ENCODE results near the gene WDR90. TPM values are rescaled to one million over a fixed set of nuclear protein-coding genes. Genes with fewer than 3 reads are reported as not detected.
A peak's percentile ranks its signal among the peaks of the same experiment; 100 is the strongest.
"Not testable (repeated sequence)": the region's sequence is repeated elsewhere in the genome, so short reads cannot be mapped to it uniquely, and the experiment has no call there.

Gene WDR90
- polyA plus RNA-seq, 3 donors from 2014 or later: 1.2 to 2.4 TPM; not detected in 1

DNA sequence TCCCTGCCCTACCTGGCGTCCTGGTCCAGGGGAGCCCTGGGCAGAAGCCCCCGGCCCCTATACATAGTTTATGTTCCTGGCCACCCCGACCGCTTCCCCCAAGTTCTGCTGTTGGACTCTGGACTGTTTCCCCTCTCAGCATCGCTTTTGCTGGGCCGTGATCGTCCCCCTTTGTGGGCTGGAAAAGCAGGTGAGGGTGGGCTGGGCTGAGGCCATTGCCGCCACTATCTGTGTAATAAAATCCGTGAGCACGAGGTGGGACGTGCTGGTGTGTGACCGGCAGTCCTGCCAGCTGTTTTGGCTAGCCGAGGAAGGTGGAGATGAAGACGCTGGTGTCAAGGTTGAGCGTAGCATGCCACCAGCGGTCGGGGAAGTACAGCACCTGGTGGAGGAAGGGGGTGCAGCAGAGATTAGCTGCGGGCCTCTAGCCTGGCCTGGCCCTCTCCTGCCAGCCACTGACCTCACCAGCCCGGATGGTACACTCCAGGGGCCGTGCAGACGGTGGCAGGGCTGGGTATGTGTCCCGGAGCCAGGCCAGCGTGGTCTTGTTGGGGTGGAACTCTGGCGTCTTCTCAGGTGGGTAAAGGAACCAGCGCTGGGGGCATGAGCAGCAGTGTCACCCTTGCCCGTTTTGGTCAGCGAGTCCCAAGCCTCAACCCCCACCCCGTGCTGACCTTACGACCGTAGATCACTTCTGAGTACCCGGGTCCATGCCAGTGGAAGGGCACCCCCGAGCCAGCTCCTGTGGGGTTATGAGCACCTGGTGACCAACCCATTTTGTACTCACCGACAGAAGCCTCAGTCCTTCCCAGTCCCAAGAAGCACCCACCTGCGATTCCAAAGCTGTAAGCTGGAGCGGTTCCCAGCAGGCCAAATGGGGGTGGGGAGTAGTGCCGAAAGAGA, 33.6 kb downstream of the WDR90 start:
- Mint-ChIP-seq H3K4me3 (peak overlapping the region; percentile 56 to 73 (median 65)), H3K27ac (peak overlapping the region in 5 of 6 donors; percentile 22 to 75 (median 64)), H3K4me1 (peaks cover 11 to 29% of the 10 kb centered on the region in 2 donors), H3K36me3 (peaks cover 0 to 2% (median 0%) of the 10 kb centered on the region in 3 donors), H3K27me3 (ENCODE audit: low read depth in 3 of 3) (peaks cover 4 to 10% (median 5%) of the 10 kb centered on the region in 3 donors), H3K9me3 (no peaks in the 10 kb centered on the region)
- no peak for DNase-seq

DNA sequence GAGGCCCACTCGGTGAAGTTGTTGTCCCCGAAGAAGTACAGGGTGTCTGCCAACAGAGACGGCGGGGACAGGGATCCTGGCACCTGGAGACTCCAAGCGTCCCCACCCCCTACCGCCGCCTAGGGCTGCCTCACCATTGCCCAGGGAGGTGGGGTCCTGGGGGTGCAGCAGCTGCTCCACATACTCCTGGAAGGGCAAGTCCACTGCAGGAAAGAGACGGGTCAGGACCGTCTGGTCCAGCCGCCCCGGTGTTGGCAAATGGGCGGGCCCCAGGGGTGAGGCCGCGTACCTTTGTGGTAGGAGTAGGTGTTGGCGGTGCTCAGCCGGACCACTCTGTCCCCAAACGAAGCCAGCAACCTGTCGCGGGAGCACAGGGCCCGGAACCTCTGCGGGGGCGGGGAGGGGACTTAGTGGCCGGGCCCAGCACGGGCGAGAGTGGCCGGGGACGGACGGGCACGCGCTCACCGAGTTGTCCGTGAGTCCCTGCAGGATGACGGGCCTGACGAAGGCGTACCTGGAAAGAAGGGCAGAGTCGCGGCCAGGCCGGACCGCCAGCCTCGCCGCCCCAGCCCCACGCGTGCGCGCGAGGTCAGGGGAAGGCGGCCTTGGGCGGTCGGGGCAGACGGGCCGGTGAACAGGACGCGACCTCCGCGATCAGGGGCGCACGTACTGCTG, 34.4 kb downstream of the WDR90 start:
- Mint-ChIP-seq H3K9me3 (no peaks in the 10 kb centered on the region), H3K4me1 (peaks cover 11 to 29% of the 10 kb centered on the region in 2 donors), H3K4me3 (peak overlapping the region; percentile 43 to 71 (median 58)), H3K27me3 (ENCODE audit: low read depth in 3 of 3) (peaks cover 4 to 10% (median 5%) of the 10 kb centered on the region in 3 donors), H3K36me3 (peaks cover 0 to 2% (median 0%) of the 10 kb centered on the region in 3 donors), H3K27ac (peak overlapping the region in 4 of 6 donors; percentile 17 to 70 (median 48))
- DNase-seq: no peak

DNA sequence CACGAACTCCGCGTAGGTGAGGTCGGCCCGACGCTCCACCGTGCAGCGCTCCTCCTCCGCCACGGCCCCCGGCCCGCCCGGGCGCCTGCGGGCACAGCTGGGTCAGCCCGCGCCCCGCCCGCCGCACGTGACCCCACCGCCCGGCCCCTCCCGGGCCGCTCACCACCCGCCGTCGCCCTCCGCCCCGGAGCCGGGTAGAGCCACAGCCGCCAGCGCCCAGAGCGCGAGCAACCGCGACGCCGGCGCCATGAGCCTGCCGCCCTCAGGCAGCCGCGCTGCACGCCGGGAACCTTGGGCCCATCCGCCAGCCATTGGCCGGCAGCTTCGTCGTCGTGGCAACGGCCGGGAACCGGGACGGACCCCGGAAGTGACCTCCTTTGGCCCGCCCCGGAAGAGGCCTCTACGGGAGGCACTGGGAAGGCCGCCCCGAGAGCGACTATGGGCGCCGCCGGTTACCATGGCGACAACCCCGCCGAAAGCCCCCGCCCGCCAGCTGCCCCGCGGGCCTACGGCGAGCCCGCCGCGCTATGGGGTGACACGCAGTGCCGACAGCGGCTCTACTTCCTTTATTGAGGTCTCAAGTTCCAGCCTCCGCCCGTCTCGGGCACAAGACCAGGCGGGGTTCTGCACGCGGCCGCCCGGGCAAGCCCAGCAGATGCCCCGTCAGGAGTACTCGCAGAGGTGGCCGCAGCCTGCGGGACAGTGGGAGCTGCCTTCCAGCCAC, 35.1 kb downstream of the WDR90 start, which contains the start of gene JMJD8:
Gene JMJD8, minus strand, starts transcription at position 264 of the 724 bp plus-strand sequence. Its CDS starts 15 bp downstream, at position 249.
- peak; percentile 96 for DNase-seq
- Mint-ChIP-seq H3K4me1 (peaks cover 11 to 32% of the 10 kb centered on the region in 2 donors), H3K36me3 (peaks cover 0 to 2% (median 0%) of the 10 kb centered on the region in 3 donors), H3K27me3 (ENCODE audit: low read depth in 3 of 3) (peaks cover 2 to 10% (median 3%) of the 10 kb centered on the region in 3 donors), H3K9me3 (no peaks in the 10 kb centered on the region), H3K4me3 (peak within 1 kb of the TSS; percentile 70 to 83 (median 76)), H3K27ac (peak within 1 kb of the TSS in 5 of 6 donors; percentile 14 to 86 (median 61))

DNA sequence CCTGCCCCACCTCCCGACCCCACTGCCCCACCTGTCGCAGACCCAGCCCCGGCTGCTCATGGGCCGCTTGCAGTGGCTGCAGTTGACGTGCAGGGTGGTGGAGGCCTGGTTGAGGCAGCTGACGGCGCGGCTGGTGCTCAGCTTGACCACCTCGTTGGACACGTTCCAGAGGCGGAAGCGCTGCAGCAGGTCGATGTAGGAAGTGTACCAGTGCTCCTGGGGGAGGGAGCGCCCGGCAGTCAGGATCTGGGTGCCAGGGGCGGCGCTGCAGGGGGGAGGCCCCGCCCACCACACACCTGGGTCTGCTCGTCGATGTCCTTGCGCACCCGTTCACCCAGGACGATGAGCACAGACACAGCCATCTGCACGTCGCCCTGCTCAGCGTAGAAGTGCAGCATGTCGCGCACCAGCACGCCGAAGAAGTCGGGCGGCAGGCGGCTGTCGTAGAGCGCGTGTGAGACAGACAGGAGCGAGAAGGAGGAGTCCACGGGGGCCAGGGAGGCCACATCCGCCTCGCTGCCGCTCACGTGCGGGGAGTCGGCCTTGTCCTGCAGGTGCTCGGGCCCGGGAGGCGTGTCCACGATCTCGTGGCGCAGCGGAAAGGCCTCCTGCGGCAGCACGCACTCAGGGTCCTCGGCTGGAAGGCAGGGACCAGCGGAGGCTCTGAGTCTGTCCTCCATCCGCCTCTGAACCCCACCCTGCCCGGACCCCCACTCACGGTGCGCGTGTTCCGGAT, 36.0 kb downstream of the WDR90 start:
- Mint-ChIP-seq H3K36me3 (peaks cover 0 to 2% (median 0%) of the 10 kb centered on the region in 3 donors), H3K27ac (peak overlapping the region in 1 of 6 donors; percentile 23), H3K4me3 (peak overlapping the region in 1 of 5 donors; percentile 27), H3K4me1 (peaks cover 13 to 38% of the 10 kb centered on the region in 2 donors), H3K9me3 (no peaks in the 10 kb centered on the region), H3K27me3 (ENCODE audit: low read depth in 3 of 3) (peaks cover 0 to 12% (median 3%) of the 10 kb centered on the region in 3 donors)
- no peak for DNase-seq

DNA sequence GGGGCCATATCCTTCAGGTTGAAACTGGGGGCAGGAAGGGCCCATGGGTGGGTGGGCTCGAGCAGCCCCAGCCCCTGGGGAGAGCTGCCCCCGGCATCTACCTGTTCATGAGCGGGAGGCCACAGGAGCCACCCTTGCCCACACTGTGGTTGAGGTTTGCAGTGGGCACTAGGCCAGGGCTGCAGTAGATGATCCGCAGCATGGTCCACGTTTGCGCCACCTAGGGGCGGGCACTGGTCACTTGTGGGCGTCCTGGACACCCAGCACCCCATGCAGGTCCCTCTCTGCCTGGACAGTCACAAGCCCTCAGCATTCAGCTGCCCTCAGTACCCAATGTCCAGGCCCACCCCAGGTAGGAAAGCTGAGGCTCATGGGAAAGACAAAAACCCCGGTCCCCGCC, 36.8 kb downstream of the WDR90 start:
- H3K4me3 Mint-ChIP-seq: peak overlapping the region; percentile 23 to 58 (median 47)
- H3K27ac Mint-ChIP-seq: peak overlapping the region in 3 of 6 donors; percentile 59 to 78 (median 64)
- H3K9me3 Mint-ChIP-seq: no peaks in the 10 kb centered on the region
- peaks cover 0 to 2% (median 0%) of the 10 kb centered on the region in 3 donors for H3K36me3 Mint-ChIP-seq
- peaks cover 1 to 12% (median 8%) of the 10 kb centered on the region in 3 donors for H3K27me3 Mint-ChIP-seq (ENCODE audit: low read depth in 3 of 3)
- DNase-seq: no peak
- peaks cover 19 to 43% of the 10 kb centered on the region in 2 donors for H3K4me1 Mint-ChIP-seq

DNA sequence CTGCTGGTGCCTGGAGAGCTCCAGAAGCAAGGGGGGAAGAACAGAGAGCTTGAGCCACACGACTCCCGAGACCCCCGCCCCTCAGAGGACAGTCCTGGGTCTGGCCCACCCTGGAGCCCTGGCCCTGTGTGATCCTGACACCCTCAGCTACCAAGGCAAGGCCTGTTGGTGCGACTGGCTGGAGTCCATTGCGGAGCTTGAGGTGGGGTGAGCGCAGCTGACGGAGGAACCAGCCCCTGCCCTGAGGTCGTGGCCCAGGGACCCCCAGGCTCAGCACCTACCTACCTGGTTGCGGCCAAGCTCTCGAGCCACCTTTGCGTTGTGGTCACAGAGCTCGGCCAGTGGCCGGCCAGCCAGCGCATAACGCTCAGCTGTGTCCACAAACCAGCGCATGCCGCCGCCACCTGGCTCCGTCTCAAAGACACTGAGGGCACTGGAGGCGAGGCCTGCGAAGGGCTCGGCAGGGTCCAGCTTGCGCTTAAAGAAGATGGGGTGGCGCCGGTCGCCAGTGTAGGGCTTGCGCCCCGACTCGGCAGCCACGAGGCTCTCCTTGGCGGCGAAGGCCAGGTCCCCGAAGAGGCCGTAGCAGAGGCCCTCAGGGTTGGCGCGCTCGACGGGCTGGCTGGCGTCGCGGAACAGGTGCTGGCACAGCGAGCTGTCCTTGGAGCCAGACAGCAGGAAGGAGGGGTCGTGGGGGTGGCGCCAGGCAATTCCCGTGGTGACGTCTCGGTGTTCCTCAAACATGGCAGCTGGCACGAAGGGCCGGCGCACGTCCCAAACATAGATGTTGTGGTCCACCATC, 37.5 kb downstream of the WDR90 start:
- Mint-ChIP-seq H3K9me3 (no peaks in the 10 kb centered on the region), H3K27ac (no peak overlapping the region), H3K27me3 (ENCODE audit: low read depth in 3 of 3) (peaks cover 1 to 12% (median 8%) of the 10 kb centered on the region in 3 donors), H3K36me3 (peaks cover 0 to 2% (median 0%) of the 10 kb centered on the region in 3 donors), H3K4me3 (peak overlapping the region in 2 of 5 donors; percentile 30 to 33), H3K4me1 (peaks cover 16 to 39% of the 10 kb centered on the region in 2 donors)
- no peak for DNase-seq

DNA sequence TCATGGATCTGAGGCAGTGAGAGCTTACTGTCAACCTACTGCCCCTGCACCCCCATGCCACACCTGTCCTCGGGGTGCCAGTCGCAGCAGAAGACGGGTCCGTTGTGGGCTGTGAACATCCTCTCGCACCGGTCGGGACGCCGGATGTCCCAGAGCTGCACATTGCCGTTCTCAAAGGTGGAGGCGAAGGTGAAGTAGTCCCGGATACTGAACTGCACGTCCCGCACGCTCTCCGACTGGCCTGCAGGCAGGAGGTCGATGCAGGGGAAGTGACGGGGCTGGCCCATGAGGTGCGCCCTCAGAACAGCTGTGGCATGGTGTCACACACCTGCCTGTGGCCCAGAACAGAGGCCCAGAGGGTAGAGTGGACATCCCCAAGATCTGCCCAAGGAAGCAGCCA, 38.3 kb downstream of the WDR90 start:
- peaks cover 1 to 13% (median 9%) of the 10 kb centered on the region in 3 donors for H3K27me3 Mint-ChIP-seq (ENCODE audit: low read depth in 3 of 3)
- H3K4me3 Mint-ChIP-seq: peak overlapping the region in 1 of 5 donors; percentile 33

DNA sequence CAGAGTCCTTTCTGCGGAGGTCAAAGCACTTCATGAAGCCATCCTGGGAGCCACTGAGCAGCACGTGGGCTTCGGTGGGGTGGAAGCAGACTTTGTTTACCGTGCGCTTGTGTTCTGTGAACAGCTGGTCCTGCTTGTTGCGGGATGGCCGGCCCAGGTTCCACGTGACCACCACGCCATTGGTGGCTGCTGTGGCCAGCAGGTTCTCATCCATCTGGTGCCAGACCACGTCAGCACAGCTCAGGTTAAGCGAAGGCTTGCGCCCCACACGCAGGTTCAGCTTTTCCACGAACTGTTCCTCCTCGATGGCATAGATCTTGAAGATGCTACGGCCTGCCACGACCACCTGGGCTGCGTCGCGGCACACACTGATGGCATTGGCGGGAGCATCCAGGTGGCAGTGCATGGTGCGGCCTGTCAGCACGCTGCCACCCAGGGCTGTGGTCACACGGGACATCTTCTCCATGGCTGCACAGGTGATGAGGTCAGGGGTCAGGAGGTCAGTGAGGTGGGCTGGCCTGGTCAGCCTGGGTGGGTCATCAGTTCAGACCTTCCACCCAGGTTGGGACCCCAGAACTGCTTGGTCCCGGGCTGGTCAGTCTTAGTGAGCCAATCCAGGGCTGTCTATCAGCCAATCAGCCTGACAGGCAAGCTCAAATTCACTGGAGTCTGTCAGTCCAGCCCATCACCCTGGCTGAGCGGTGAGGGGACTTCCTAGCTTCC, 40.2 kb downstream of the WDR90 start:
- H3K36me3 Mint-ChIP-seq: no peaks in the 10 kb centered on the region
- no peak for DNase-seq
- H3K4me3 Mint-ChIP-seq: peak overlapping the region; percentile 87 to 97 (median 91)
- peaks cover 6 to 17% (median 7%) of the 10 kb centered on the region in 3 donors for H3K27me3 Mint-ChIP-seq (ENCODE audit: low read depth in 3 of 3)
- no peaks in the 10 kb centered on the region for H3K9me3 Mint-ChIP-seq
- peak overlapping the region; percentile 76 to 94 (median 90) for H3K27ac Mint-ChIP-seq
- peaks cover 14 to 34% of the 10 kb centered on the region in 2 donors for H3K4me1 Mint-ChIP-seq

More for the DNA sequence above, 38.3 kb downstream of the WDR90 start:
- Mint-ChIP-seq H3K36me3 (peaks cover 0 to 1% (median 0%) of the 10 kb centered on the region in 3 donors), H3K27ac (no peak overlapping the region), H3K9me3 (no peaks in the 10 kb centered on the region), H3K4me1 (peaks cover 14 to 35% of the 10 kb centered on the region in 2 donors)
- no peak for DNase-seq

DNA sequence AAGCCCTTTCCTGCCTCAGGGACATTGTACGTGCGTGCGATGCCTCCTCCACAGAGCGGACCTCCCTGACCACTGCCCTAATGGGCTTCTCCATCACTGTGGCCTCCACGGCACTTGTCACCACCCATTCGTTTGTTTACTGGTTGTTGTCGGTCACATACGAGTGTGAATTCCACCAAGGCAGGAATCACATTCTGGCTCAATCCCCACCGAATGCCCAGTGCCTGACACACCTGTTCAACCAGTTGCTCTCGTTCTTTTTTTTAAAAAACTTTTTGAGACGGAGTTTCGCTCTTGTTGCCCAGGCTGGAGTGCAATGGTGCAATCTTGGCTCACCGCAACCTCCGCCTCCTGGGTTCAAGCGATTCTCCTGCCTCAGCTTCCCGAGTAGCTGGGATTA, 42.1 kb downstream of the WDR90 start:
- Mint-ChIP-seq H3K4me3 (peak overlapping the region; percentile 73 to 97 (median 90)), H3K27me3 (ENCODE audit: low read depth in 3 of 3) (peaks cover 7 to 16% (median 8%) of the 10 kb centered on the region in 3 donors), H3K27ac (peak overlapping the region in 2 of 6 donors; percentile 30 to 62), H3K4me1 (peaks cover 14 to 32% of the 10 kb centered on the region in 2 donors)
- not testable (repeated sequence) for DNase-seq, H3K9me3 Mint-ChIP-seq, H3K36me3 Mint-ChIP-seq

DNA sequence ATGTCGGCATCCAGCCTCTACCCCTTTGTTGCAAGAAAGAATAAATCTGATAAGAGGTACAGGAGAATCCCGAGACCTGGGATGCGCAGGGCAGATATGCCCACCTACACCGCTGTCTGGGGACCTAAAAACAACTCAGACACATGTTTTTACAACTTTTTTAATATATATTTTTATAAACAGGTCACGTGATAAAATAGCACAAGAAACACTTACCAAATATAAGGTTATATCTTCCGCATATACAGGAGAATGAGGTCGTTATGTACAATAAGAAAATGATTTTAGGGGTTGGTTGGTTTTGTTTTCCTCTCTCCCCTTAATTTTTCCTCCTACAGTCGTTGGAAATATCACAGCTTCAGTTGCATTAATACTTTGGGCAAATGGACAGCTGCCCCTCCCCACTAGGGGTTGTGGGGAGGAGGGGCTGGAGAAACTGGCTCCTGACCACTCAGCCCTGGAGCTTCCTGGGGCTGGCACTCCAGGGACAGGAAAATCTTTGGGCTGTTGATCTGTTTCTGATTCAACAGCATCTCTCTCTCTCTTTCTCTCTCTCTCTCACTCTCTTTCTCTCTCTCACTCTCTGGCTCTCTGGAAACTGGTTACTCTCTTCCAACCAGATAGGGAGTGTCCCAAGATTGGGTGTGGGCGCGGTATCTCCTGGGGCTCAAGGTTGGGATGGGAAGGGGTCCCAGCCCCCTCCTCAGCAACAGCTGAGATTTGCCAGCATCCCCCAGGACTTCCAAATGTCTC, 43.4 kb downstream of the WDR90 start:
- peak overlapping the region in 3 of 5 donors; percentile 19 to 68 (median 56) for H3K4me3 Mint-ChIP-seq
- no peak for DNase-seq
- no peaks in the 10 kb centered on the region for H3K9me3 Mint-ChIP-seq
- H3K27me3 Mint-ChIP-seq (ENCODE audit: low read depth in 3 of 3): peaks cover 8 to 16% (median 10%) of the 10 kb centered on the region in 3 donors
- no peak overlapping the region for H3K27ac Mint-ChIP-seq
- H3K36me3 Mint-ChIP-seq: no peaks in the 10 kb centered on the region
- peaks cover 14 to 32% of the 10 kb centered on the region in 2 donors for H3K4me1 Mint-ChIP-seq

DNA sequence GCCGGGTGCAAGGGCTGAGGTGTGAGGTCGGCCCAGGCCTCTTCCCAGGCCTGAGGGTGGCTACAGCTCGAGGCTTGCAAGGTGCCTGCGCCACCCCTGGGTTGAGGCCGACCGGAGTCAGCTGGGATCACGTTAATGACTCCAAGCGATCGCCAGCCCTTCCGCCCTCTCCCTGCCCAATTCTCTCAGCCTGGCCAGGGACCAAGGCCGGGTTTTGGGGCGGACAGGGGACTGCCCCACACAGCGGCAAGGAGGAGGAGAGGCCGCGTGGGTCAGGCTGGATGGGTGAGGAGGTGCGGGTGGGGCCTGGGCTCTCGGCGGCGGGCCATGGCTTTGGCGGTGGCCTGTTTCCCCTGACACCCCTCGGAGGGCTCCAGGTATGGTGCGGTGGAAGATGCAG, 44.2 kb downstream of the WDR90 start:
- peaks cover 14 to 30% of the 10 kb centered on the region in 2 donors for H3K4me1 Mint-ChIP-seq

More for the DNA sequence above, 44.2 kb downstream of the WDR90 start:
- no peak for DNase-seq
- H3K36me3 Mint-ChIP-seq: no peaks in the 10 kb centered on the region
- H3K27me3 Mint-ChIP-seq (ENCODE audit: low read depth in 3 of 3): peaks cover 8 to 20% (median 12%) of the 10 kb centered on the region in 3 donors
- no peak overlapping the region for H3K4me3 Mint-ChIP-seq
- no peak overlapping the region for H3K27ac Mint-ChIP-seq
- no peaks in the 10 kb centered on the region for H3K9me3 Mint-ChIP-seq

Data from immature natural killer cell (primary cell).